ENCODE measurements around the gene ATG101. TPM values are rescaled to one million over a fixed set of nuclear protein-coding genes. Genes with fewer than 3 reads are reported as not detected.

The ATG101 gene
- total and polyA plus RNA-seq, 2 of the 13 experiments (the other 11 are each of a cell fraction or from before 2014, with no cell fraction given), result 58.2 to 67.7 TPM

- no peak for TF ChIP-seq SOX6 (IDR thresholded peaks at IDR 0.05)
- peak; percentile 72 for TF ChIP-seq SOX6 (CRISPR knock-in tag; IDR thresholded peaks at IDR 0.05)
- no peak for TF ChIP-seq ZNF121 (CRISPR knock-in tag; IDR thresholded peaks at IDR 0.05)
- no peak for TF ChIP-seq NFKBIZ (CRISPR knock-in tag; IDR thresholded peaks at IDR 0.05)
- TF ChIP-seq NR2C2 (CRISPR knock-in tag; IDR thresholded peaks at IDR 0.05; ENCODE audit: borderline replicate concordance), result peak; percentile 75
- peak; percentile 72; the same call in 1 of the 2 replicates for TF ChIP-seq ZHX2 (IDR thresholded peaks at IDR 0.05; ENCODE audit: low read depth)
- no peak for TF ChIP-seq ZHX2 (CRISPR knock-in tag; IDR thresholded peaks at IDR 0.05; ENCODE audit: borderline replicate concordance)
- TF ChIP-seq ZNF414 (CRISPR knock-in tag; IDR thresholded peaks at IDR 0.05), result peak; percentile 63; the same call in 1 of the 2 replicates
- no peak for TF ChIP-seq CREBL2 (CRISPR knock-in tag; IDR thresholded peaks at IDR 0.05; ENCODE audit: borderline replicate concordance)
- TF ChIP-seq GMEB2 (CRISPR knock-in tag; IDR thresholded peaks at IDR 0.05; ENCODE audit: low read depth), result no peak
- no peak for TF ChIP-seq MAFF (IDR thresholded peaks at IDR 0.05; ENCODE audit: low read depth, low read length)
- TF ChIP-seq CCAR2 (optimal IDR thresholded peaks at IDR 0.05; ENCODE audit: low read depth, low read length), result no peak
- no peak; the same call in 1 of the 2 replicates for TF ChIP-seq ZFP90 (CRISPR knock-in tag; IDR thresholded peaks at IDR 0.05; ENCODE audit: borderline replicate concordance)
- no peak for TF ChIP-seq ZBTB42 (CRISPR knock-in tag; IDR thresholded peaks at IDR 0.05)
- TF ChIP-seq ZNF792 (CRISPR knock-in tag; IDR thresholded peaks at IDR 0.05), result peak; percentile 63; the same call in 1 of the 2 replicates
- no peak for TF ChIP-seq ZNF512 (CRISPR knock-in tag; IDR thresholded peaks at IDR 0.05)
- TF ChIP-seq CENPX (CRISPR knock-in tag; IDR thresholded peaks at IDR 0.05), result no peak
- peak; percentile 68 for TF ChIP-seq KLF11 (CRISPR knock-in tag; IDR thresholded peaks at IDR 0.05)
- TF ChIP-seq HOXA7 (CRISPR knock-in tag; IDR thresholded peaks at IDR 0.05), result no peak
- no peak for TF ChIP-seq CC2D1A (CRISPR knock-in tag; IDR thresholded peaks at IDR 0.05)
Measured at GRCh38 chr12:52069327-52070184, at the start of gene ATG101 (continued).

All from HepG2 (cell line).